Epithelial cell of proximal tubule (primary cell): ENCODE results near the gene CTTNBP2NL. TPM values are rescaled to one million over a fixed set of nuclear protein-coding genes. Genes with fewer than 3 reads are reported as not detected.
A peak's percentile ranks its signal among the peaks of the same experiment; 100 is the strongest.

Source experiments
- DNase-seq: peaks from one replicate; pipeline ENCODE4 v3.0.0-alpha.2; 2011; ENCODE audit warnings: low read depth
- H3K4me3 ChIP-seq: 2 replicates; pipeline ENCODE4 v1.5.1; 2011; ENCODE audit warnings: low read depth, mild to moderate bottlenecking, low read length
- CTCF ChIP-seq: conservative IDR thresholded peaks from 2 replicates; pipeline ENCODE4 v1.5.1; 2012; ENCODE audit warnings: low read depth, mild to moderate bottlenecking, low read length
- total RNA-seq: library from RNA; depleted of rRNA; stranded (reverse); fragments of >200 nt; gene quantifications from 2 replicates; pipeline ENCODE4 v1.2.3, GENCODE V29; 2015

Gene CTTNBP2NL
- total RNA-seq, 1 donor from 2014 or later = 27.2 TPM

DNA sequence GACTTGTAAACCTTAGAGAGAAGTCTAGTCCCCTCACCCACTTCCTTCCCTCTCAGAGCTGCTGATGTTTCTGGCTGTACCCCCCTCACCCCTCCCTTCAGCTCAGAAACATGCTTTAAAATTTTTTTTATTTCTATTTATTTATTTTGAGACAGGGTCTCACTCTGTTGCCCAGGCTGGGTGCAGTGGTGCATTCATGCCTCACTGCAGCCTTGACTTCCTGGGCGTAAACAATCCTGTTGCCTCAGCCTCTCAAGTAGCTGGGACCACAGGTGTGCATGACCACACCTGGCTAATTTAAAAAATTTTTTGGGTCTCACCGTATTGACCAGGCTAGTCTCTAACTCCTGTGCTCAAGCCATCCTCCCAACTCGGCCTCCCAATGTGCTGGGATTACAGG is 109.9 kb downstream of the CTTNBP2NL start:
- H3K4me3 ChIP-seq = no peak overlapping the region
- TF ChIP-seq CTCF = no peak
- no peak for DNase-seq

DNA sequence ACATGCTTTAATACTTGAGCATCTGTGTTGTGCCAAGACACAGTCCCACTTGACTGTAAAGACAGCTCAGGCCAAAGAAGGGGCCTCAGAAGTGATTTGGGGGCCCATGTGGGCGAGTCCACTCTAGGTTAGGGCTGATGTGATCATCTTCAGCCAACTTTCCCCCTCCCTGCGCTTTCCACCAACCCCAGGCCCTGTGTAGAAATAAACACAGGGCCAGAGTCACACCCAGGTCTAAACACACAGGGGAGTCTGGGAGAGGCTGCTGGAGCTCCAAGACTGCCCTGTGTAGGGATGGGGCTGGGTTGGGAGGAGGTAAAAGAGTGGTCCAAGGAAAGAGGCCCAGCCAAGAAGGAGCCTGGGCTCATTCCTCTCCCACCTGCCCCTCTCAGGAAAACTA is 110.3 kb downstream of the CTTNBP2NL start:
- no peak overlapping the region for H3K4me3 ChIP-seq
- TF ChIP-seq CTCF = no peak
- no peak for DNase-seq

- DNase-seq = no peak
- no peak overlapping the region for H3K4me3 ChIP-seq
- TF ChIP-seq CTCF = no peak
These were observed 110.7 kb downstream of the CTTNBP2NL start for GRCh38 chr1:112506731-112507130.

- TF ChIP-seq CTCF = no peak
- no peak overlapping the region for H3K4me3 ChIP-seq
- no peak for DNase-seq
These were observed 111.3 kb downstream of the CTTNBP2NL start for GRCh38 chr1:112507336-112507735.

- DNase-seq = no peak
- TF ChIP-seq CTCF = no peak
- peak overlapping the region; percentile 59 for H3K4me3 ChIP-seq
These were observed 111.9 kb downstream of the CTTNBP2NL start for GRCh38 chr1:112507921-112508277.

DNA sequence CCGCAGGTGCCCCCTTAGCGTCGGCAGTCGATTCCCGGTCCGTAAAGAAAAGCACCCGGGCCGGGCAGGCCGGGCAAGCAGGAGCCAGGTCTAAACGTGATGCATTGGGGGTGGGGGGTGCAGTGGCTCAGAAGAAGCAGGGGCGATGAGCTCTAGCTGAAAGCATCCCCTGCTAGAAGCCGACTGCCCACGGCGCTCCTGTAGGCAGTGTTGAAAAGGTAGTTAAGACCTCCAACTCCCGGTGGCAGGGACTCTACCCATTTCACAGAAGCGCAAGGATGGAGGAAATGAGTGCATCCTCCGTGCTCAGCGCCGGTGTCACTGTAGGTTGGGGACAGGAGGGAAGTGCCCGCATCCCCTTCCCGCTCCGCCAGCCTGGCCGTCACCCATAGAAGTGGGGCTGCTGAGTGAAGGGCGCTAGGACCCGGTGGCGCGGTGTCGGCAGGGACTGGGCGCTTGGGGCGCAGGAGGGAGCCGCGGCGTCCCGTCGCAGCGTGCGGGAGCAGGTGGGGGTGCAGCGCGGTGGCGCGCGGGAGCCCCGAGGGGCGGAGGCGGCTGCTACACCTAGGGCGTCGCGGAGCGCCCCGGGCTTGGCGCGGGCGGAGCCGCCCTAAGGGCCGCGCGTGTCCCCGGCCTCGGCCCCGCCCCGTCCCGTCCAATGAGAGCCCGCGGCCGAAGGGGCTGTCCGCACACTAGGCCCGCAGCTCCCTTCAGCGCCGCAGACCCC is 112.4 kb downstream of the CTTNBP2NL start, which contains the start of gene WNT2B:
Gene WNT2B, plus strand, starts transcription at position 688 of the 727 bp plus-strand sequence. CDS start 298 bp downstream, outside the sequence.
- H3K4me3 ChIP-seq = peak within 1 kb of the TSS; percentile 59
- TF ChIP-seq CTCF = no peak
- no peak for DNase-seq
